Activated T-cell treated with anti-CD3 and anti-CD28 coated beads, Interleukin-2, amount 50 U/mL, for 24 hours (primary cell): Measurements from ENCODE around the gene IGFLR1.
A peak's percentile ranks its signal among the peaks of the same experiment; 100 is the strongest.
"Not testable (repeated sequence)": the region's sequence is repeated elsewhere in the genome, so short reads cannot be mapped to it uniquely, and the experiment has no call there.

Experiments
- DNase-seq: peaks from one replicate; pipeline ENCODE4 v3.0.0-alpha.2; 2020
- H3K27ac Mint-ChIP-seq: 2 replicates; pipeline ENCODE4 v1.8.0; 2020; ENCODE audit warnings: mild to moderate bottlenecking, mixed read lengths
- H3K27me3 Mint-ChIP-seq: 2 replicates; pipeline ENCODE4 v1.8.0; 2020; ENCODE audit warnings: mixed read lengths
- H3K36me3 Mint-ChIP-seq: 2 replicates; pipeline ENCODE4 v1.8.0; 2020; ENCODE audit warnings: low read depth, mixed read lengths
- H3K4me1 Mint-ChIP-seq: 2 replicates; pipeline ENCODE4 v1.8.0; 2020; ENCODE audit warnings: low read depth, mixed read lengths
- H3K4me3 Mint-ChIP-seq: 2 replicates; pipeline ENCODE4 v1.8.0; 2020; ENCODE audit warnings: mild to moderate bottlenecking, moderate library complexity, mixed read lengths
- H3K9me3 Mint-ChIP-seq: 2 replicates; pipeline ENCODE4 v1.8.0; 2020; ENCODE audit warnings: mixed read lengths

The IGFLR1 gene

DNA sequence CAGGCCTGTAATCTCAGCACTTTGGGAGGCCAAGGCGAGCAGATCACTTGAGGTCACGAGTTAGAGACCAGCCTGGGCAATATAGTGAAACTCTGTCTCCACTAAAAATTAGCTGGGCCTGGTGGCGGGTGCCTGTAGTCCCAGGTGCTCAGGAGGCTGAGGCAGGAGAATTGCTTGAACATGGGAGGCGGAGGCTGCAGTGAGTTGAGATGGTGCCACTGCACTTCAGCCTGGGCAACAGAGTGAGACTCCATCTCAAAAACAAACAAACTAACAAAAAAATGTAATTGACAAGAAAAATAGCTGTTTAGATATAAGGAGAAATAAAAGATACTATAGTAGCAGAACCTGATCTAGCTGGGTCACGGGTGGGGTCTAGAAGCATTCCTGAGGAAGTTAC lies 30.1 kb upstream of the IGFLR1 start:
- H3K27ac Mint-ChIP-seq, H3K4me1 Mint-ChIP-seq, H3K4me3 Mint-ChIP-seq, DNase-seq, H3K27me3 Mint-ChIP-seq, H3K9me3 Mint-ChIP-seq: not testable (repeated sequence)
- peaks cover 27% of the 10 kb centered on the region for H3K36me3 Mint-ChIP-seq

DNA sequence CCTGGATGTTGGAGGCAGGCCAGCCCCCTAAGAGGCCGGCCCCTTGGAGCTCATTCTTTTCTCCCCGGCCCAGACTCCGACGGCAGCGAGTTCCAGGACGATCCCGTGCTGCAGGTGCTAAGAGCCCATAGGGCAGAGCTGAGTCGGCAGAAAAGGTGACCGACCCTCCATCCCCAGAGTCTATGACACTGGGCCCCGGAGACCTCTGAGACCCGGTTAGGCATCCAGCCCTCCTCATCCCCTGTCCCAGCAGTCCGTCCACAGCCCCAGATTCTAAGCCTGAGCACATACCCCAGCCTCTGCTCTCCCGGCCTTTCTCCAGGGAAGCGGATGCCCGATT lies 25.8 kb upstream of the IGFLR1 start:
- no peak for DNase-seq
- Mint-ChIP-seq H3K27me3 (no peaks in the 10 kb centered on the region), H3K4me3 (no peak overlapping the region), H3K4me1 (no peaks in the 10 kb centered on the region), H3K27ac (no peak overlapping the region), H3K36me3 (peaks cover 59% of the 10 kb centered on the region), H3K9me3 (no peaks in the 10 kb centered on the region)

DNA sequence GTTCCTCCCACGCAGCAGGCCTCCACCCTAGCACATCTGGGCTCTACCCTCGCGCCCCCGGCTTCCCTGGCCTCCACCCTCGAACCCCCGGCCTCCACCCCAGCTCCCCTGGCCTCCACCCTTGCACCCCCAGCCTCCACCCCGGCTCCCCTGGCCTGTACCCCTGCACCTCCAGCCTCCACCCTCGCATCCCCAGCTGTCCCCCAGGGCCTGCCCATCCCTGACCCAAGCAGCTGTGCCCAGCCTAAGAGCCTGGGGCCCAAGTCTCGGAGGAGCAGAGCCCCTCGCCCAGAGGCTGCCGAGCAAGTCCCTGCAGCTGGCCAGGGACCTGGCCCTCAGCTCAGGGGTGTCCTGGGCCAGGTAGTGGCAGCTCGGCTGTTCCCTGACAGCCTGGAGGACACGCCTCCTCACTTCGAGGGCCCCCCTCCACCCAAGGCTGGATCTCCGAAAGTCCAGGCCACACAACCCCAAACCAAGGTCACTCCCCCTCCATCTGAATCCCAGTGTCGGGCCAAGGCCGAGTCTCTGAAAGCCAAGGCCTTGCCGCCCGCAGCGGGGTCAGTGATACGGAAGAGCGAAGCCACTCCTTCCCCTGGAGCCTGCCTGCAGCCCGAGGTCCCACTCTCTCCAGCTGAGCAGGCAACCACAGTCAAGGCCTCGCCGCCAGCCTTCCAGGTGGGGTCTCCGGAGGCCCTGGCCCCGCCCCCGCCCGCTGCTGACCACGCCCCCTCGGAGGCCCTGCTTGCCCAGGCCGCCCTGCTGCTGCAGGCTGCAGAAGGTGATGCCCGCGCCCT lies 25.2 kb upstream of the IGFLR1 start:
- H3K27ac Mint-ChIP-seq, result no peak overlapping the region

GRCh38 chr19:35766571-35767104 lies 24.4 kb upstream of the IGFLR1 start:
- no peaks in the 10 kb centered on the region for H3K4me1 Mint-ChIP-seq
- no peak for DNase-seq
- H3K27ac Mint-ChIP-seq, result no peak overlapping the region
- no peaks in the 10 kb centered on the region for H3K9me3 Mint-ChIP-seq
- H3K4me3 Mint-ChIP-seq, result no peak overlapping the region
- H3K36me3 Mint-ChIP-seq, result peaks cover 66% of the 10 kb centered on the region
- no peaks in the 10 kb centered on the region for H3K27me3 Mint-ChIP-seq

More for the DNA sequence above, 25.2 kb upstream of the IGFLR1 start:
- no peak for DNase-seq
- Mint-ChIP-seq H3K4me3 (no peak overlapping the region), H3K27me3 (no peaks in the 10 kb centered on the region), H3K36me3 (peaks cover 59% of the 10 kb centered on the region), H3K4me1 (no peaks in the 10 kb centered on the region), H3K9me3 (no peaks in the 10 kb centered on the region)

DNA sequence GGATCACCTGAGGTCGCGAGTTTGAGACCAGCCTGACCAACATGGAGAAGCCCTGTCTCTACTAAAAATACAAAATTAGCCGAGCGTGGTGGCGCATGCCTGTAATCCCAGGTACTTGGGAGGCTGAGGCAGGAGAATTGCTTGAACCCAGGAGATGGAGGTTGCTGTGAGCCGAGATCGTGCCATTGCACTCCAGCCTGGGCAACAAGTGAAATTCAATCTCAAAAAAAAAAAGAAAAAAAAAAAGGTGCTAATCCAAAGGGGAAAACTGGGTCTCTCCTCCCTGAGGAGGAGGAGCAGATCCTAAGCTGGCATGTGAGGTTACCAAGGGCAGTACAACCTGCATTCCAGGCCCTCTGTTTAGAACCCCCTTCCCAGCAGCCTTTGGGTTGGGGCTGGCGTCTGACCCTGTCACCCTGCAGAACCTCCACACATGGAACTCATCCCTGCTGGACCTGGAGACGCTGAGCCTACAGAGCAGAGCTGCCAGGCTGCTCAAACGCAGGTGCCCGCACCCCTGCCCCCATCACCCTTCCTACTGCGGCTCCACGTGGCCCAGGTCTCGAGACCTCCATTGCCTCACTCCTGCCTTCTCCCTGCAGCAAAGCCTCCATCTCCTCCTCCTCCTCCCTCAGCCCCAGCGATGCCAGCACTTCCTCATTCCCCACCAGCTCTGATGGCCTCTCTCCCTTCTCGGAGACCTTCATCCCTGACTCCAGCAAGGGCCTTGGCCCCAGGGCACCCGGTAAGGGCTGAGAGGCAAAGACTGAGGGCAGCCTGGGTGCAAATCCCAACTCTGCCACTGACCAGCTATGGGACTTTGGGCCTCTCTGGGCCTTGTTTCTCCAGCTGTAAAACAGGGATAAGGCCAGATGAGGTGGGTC lies 22.4 kb upstream of the IGFLR1 start:
- no peaks in the 10 kb centered on the region for H3K27me3 Mint-ChIP-seq
- H3K4me3 Mint-ChIP-seq, result no peak overlapping the region
- no peak for DNase-seq
- peaks cover 75% of the 10 kb centered on the region for H3K36me3 Mint-ChIP-seq
- no peaks in the 10 kb centered on the region for H3K9me3 Mint-ChIP-seq
- H3K4me1 Mint-ChIP-seq, result peaks cover 5% of the 10 kb centered on the region
- no peak overlapping the region for H3K27ac Mint-ChIP-seq

DNA sequence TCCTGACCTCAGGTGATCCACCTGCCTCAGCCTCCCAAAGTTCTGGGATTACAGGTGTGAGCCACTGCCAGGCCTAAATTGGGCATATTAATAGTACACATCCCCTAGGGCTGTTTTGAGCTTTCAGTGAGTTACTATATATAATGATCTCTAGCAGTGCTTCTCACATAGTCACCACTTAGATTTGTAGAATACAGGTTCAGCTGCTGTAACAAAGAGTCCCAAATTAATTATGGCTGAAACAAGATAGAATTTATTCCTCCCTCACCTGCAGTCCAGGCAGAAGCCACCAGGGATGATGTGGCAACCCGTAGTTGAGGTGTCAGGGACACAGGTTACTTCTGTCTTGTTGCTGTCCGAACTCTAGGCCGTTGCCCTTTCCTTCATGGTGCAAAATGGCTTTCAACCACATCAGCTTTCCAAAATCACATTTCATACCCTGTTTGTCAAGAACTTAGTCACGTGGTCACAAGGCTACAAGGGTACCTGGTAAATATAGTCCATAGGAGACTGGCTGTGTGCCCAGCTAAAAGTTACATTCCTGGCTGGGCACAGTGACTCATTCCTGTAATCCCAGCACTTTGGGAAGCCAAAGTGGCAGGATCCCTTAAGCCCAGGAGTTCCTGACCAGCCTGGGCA lies 18.6 kb upstream of the IGFLR1 start:
- peaks cover 59% of the 10 kb centered on the region for H3K36me3 Mint-ChIP-seq
- H3K27ac Mint-ChIP-seq, result no peak overlapping the region
- no peaks in the 10 kb centered on the region for H3K9me3 Mint-ChIP-seq
- peaks cover 6% of the 10 kb centered on the region for H3K27me3 Mint-ChIP-seq
- no peak for DNase-seq
- no peak overlapping the region for H3K4me3 Mint-ChIP-seq
- peaks cover 30% of the 10 kb centered on the region for H3K4me1 Mint-ChIP-seq

DNA sequence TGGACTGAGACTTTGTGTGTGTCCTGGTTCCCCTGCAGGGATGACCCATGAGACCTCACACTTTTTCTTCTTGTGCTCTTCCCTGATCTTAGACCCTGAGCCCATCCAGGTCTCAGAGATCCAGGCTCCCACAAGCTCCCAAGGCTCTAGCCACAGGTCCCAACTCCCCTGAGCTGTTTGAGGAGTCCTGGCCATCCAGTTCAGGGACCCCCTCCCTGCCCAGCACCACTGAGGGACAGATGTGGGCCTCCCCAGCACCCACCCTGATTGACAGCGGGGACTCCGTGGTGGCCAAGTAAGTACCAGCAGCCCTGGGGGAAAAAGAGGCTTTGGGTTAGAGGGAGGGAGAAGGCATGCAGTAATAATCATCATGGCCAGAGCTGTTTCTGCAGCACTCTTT lies 17.4 kb upstream of the IGFLR1 start:
- H3K9me3 Mint-ChIP-seq, result no peaks in the 10 kb centered on the region
- peaks cover 8% of the 10 kb centered on the region for H3K27me3 Mint-ChIP-seq
- peaks cover 56% of the 10 kb centered on the region for H3K36me3 Mint-ChIP-seq
- H3K4me1 Mint-ChIP-seq, result peaks cover 35% of the 10 kb centered on the region
- peak overlapping the region; percentile 92 for H3K4me3 Mint-ChIP-seq
- DNase-seq, result no peak
- peak overlapping the region; percentile 50 for H3K27ac Mint-ChIP-seq

DNA sequence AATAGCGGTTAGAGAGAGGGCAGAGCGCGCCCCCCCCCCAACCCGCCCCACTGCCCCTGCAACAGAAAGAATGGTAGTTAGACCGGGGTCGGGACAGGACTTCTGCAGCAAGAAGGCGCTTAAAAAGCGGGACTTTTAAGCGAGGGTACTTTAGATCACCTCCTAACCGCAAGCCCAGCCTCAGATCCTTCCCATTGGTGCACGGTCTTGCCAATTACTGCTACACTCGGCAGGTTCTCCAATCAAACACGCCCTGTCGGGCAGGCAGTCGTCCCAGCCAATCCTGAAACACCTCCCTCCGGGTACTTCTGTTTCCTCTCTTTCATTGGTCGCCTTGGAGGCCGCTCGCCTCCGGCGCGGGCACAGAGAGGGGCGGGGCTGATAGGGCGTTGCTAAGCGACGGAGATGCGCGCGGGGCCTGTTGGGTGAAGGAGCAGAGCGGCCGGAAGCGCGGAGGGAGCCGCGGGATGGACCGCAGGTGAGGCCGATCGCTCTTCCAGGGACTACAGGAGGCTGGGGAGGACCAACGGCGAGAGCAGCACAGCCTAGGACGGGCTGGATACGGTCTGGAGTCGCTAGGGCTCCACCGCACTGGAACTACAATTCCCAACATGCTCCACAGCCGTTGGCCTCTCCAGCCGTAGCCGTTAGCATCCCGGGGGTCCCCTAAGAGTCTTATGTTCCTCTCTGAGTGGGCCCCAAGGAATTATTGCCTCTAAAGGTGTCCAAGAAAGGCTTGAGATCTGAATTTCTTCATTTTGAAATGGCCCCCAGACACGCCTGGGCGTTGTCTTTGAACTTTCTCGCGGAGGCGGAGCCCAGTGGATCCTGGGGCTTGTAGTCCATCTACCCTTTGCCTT lies 15.7 kb upstream of the IGFLR1 start, which contains the start of gene PROSER3:
Gene PROSER3, plus strand, starts transcription at position 428 of the 860 bp plus-strand sequence. Its CDS starts 40 bp downstream, at position 468.
- no peaks in the 10 kb centered on the region for H3K9me3 Mint-ChIP-seq
- peak; percentile 98 for DNase-seq
- H3K4me1 Mint-ChIP-seq, result peaks cover 36% of the 10 kb centered on the region
- peak within 1 kb of the TSS; percentile 92 for H3K4me3 Mint-ChIP-seq
- H3K27me3 Mint-ChIP-seq, result peaks cover 8% of the 10 kb centered on the region
- H3K27ac Mint-ChIP-seq, result peak within 1 kb of the TSS; percentile 94
- peaks cover 61% of the 10 kb centered on the region for H3K36me3 Mint-ChIP-seq

GRCh38 chr19:35757231-35757748 lies 15.0 kb upstream of the IGFLR1 start:
- Mint-ChIP-seq H3K4me1 (peaks cover 36% of the 10 kb centered on the region), H3K9me3 (no peaks in the 10 kb centered on the region), H3K36me3 (peaks cover 66% of the 10 kb centered on the region), H3K27ac (peak overlapping the region; percentile 94), H3K4me3 (peak overlapping the region; percentile 92), H3K27me3 (peaks cover 8% of the 10 kb centered on the region)
- no peak for DNase-seq

- no peak for DNase-seq
- Mint-ChIP-seq H3K9me3 (no peaks in the 10 kb centered on the region), H3K27ac (peak within 1 kb of the TSS; percentile 94), H3K36me3 (peaks cover 61% of the 10 kb centered on the region), H3K4me3 (peak within 1 kb of the TSS; percentile 92), H3K4me1 (peaks cover 36% of the 10 kb centered on the region), H3K27me3 (peaks cover 8% of the 10 kb centered on the region)
Measured at GRCh38 chr19:35756377-35757230, 14.4 kb upstream of the IGFLR1 start, which contains the start of gene HSPB6. TSS of gene HSPB6 (minus strand) at chr19:35757029. CDS start at chr19:35757008, 21 bp downstream.

- peak; percentile 75 for DNase-seq
- H3K27ac Mint-ChIP-seq, result no peak overlapping the region
- H3K4me3 Mint-ChIP-seq, result peak overlapping the region; percentile 57
- H3K27me3 Mint-ChIP-seq, result peaks cover 8% of the 10 kb centered on the region
- peaks cover 36% of the 10 kb centered on the region for H3K4me1 Mint-ChIP-seq
- H3K36me3 Mint-ChIP-seq, result peaks cover 55% of the 10 kb centered on the region
- H3K9me3 Mint-ChIP-seq, result no peaks in the 10 kb centered on the region
Measured at GRCh38 chr19:35755550-35756376, 13.5 kb upstream of the IGFLR1 start.

DNA sequence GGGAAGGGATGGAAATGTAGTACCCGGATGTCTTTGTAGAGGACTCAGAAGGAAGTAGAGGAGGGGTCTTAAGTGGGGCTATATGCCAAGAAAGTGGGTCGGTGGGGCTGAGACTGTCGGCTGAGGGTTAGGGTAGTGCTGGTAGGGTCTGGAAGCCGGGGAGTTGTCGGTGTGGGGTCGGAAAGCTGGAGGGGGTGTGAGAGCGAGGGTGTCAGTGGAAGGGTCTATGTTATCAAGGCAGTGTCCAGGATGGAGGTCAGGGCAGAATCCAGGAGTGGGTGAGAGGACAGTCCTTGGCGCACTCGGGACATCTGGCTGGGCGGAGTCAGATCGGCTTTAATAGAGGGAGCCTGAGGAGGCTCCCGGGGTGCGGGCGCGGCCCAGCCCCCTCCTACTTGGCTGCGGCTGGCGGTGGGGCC lies 12.9 kb upstream of the IGFLR1 start:
- peaks cover 36% of the 10 kb centered on the region for H3K4me1 Mint-ChIP-seq
- H3K27ac Mint-ChIP-seq, result peak overlapping the region; percentile 14
- H3K27me3 Mint-ChIP-seq, result peaks cover 8% of the 10 kb centered on the region
- H3K36me3 Mint-ChIP-seq, result peaks cover 50% of the 10 kb centered on the region
- no peak overlapping the region for H3K4me3 Mint-ChIP-seq
- DNase-seq, result no peak
- H3K9me3 Mint-ChIP-seq, result no peaks in the 10 kb centered on the region
